H1 (cell line): Measurements from ENCODE around the gene B3GALNT1. TPM values are rescaled to one million over a fixed set of nuclear protein-coding genes. Genes with fewer than 3 reads are reported as not detected.

ENCODE experiments used
- CTCF ChIA-PET: fragments of 300-600 bp; sonication (Branson Sonifier 250); formaldehyde crosslinking; loops from one replicate; lab custom pipeline; 2021; ENCODE audit not compliant: partially characterized antibody; lab: Charles Lee
- POLR2A ChIA-PET: fragments of 300-600 bp; sonication (Branson Sonifier 250); formaldehyde crosslinking; loops from one replicate; lab custom pipeline; 2021; ENCODE audit warnings: inconsistent platforms; ENCODE audit not compliant: partially characterized antibody; lab: Charles Lee
- DNase-seq, 2 experiments: peaks; one replicate each; pipeline versions ENCODE4 v3.0.0 to v3.0.0-alpha.2; 2010 to 2022; ENCODE audit warnings: low spot score in 2 of 2, low read depth in 1 of 2, mixed read lengths in 1 of 2
- FAIRE-seq: peaks from 2 replicates; lab custom pipeline; 2011; peaks lifted over from hg19 to GRCh38; lab: Jason Lieb, UNC
- H2AFZ ChIP-seq: 2 replicates; pipeline ENCODE4 v1.8.1; 2012; ENCODE audit warnings: low read length, inconsistent platforms
- H2AK5ac ChIP-seq: 2 replicates; pipeline ENCODE4 v1.6.1; 2013; ENCODE audit warnings: low read depth, low read length
- H2BK120ac ChIP-seq: replicated peaks from 2 replicates; pipeline ENCODE3; 2013; ENCODE audit warnings: low read depth, low read length, inconsistent platforms
- H2BK12ac ChIP-seq: 2 replicates; pipeline ENCODE4 v1.6.1; 2013; ENCODE audit warnings: low read depth, low read length
- H2BK15ac ChIP-seq: 2 replicates; pipeline ENCODE4 v1.6.1; 2013; ENCODE audit warnings: low read length
- H2BK20ac ChIP-seq: 2 replicates; pipeline ENCODE4 v1.6.1; 2013; ENCODE audit warnings: low read length
- H2BK5ac ChIP-seq: 2 replicates; pipeline ENCODE4 v1.6.1; 2013; ENCODE audit warnings: low read depth, low read length
- H3K14ac ChIP-seq: 2 replicates; pipeline ENCODE4 v1.6.1; 2013; ENCODE audit warnings: inconsistent platforms; ENCODE audit not compliant: insufficient read length
- H3K18ac ChIP-seq: 2 replicates; pipeline ENCODE4 v1.6.1; 2013; ENCODE audit warnings: low read length; ENCODE audit errors: extremely low read depth
- H3K23ac ChIP-seq: 2 replicates; pipeline ENCODE4 v1.6.1; 2013; ENCODE audit warnings: inconsistent platforms; ENCODE audit not compliant: insufficient read length
- H3K23me2 ChIP-seq: 2 replicates; pipeline ENCODE4 v1.6.1; 2013; ENCODE audit warnings: low read depth, low read length
- H3K27ac ChIP-seq: 2 replicates; pipeline ENCODE4 v1.6.1; 2011; ENCODE audit warnings: low read depth, low read length, inconsistent platforms
- H3K27me3 ChIP-seq, 4 experiments: replicated peaks in 1 of 4; 1 replicate in 1 of 4; 2 replicates in 3 of 4; pipeline versions ENCODE4 v1.6.1 to v1.8.1; 2011 to 2013; ENCODE audit warnings: low read length in 3 of 4, mild to moderate bottlenecking in 3 of 4, inconsistent platforms in 2 of 4, mixed read lengths in 2 of 4, moderate library complexity in 1 of 4; ENCODE audit not compliant: control insufficient read depth in 3 of 4, insufficient read depth in 3 of 4; ENCODE audit errors: extremely low read depth in 1 of 4
- H3K36me3 ChIP-seq, 4 experiments: 2 replicates each; pipeline versions ENCODE4 v1.6.1 to v1.8.1; 2011 to 2013; ENCODE audit warnings: mild to moderate bottlenecking in 4 of 4, low read length in 3 of 4, moderate library complexity in 2 of 4, control low read depth in 1 of 4, inconsistent platforms in 1 of 4; ENCODE audit not compliant: insufficient read depth in 4 of 4, control insufficient read depth in 2 of 4
- H3K4ac ChIP-seq: replicated peaks from 2 replicates; pipeline ENCODE3; 2013; ENCODE audit warnings: low read length, low read depth, mixed read lengths, inconsistent platforms; ENCODE audit not compliant: insufficient read length
- H3K4me1 ChIP-seq, 4 experiments: replicated peaks in 1 of 4; 1 replicate in 1 of 4; 2 replicates in 3 of 4; pipeline versions ENCODE4 v1.6.1 to v1.8.1; 2011 to 2013; ENCODE audit warnings: low read length in 3 of 4, inconsistent platforms in 2 of 4, mixed read lengths in 1 of 4; ENCODE audit not compliant: insufficient read depth in 4 of 4, control insufficient read depth in 3 of 4
- H3K4me2 ChIP-seq, 2 experiments: 2 replicates each; pipeline versions ENCODE4 v1.6.1 to v1.8.1; 2011 to 2013; ENCODE audit warnings: low read depth in 2 of 2, low read length in 2 of 2, control low read depth in 1 of 2, inconsistent platforms in 1 of 2, mild to moderate bottlenecking in 1 of 2; ENCODE audit not compliant: insufficient read depth in 1 of 2
- H3K4me3 ChIP-seq, 4 experiments: fragments of 200-600, 300-600 bp in 1 of 4; sonication (generic), shearing (Covaris generic), sonication (Bioruptor Twin) in 1 of 4; 2 replicates each; pipeline versions ENCODE4 v1.5.1 to v1.8.1; 2011 to 2016; ENCODE audit warnings: low read length in 4 of 4, low read depth in 3 of 4, control low read depth in 2 of 4, inconsistent platforms in 2 of 4, mild to moderate bottlenecking in 2 of 4, mixed read lengths in 1 of 4, moderate library complexity in 1 of 4; ENCODE audit not compliant: insufficient read depth in 2 of 4; ENCODE audit errors: extremely low read depth in 1 of 4
- H3K56ac ChIP-seq: replicated peaks from 2 replicates; pipeline ENCODE3; 2013; ENCODE audit warnings: low read depth, mild to moderate bottlenecking, mixed read lengths, low read length, inconsistent platforms; ENCODE audit not compliant: insufficient read length
- H3K79me1 ChIP-seq: 2 replicates; pipeline ENCODE4 v1.6.1; 2013; ENCODE audit warnings: low read depth, low read length, control low read depth
- H3K79me2 ChIP-seq, 2 experiments: 2 replicates each; pipeline versions ENCODE4 v1.6.1 to v1.8.1; 2012 to 2013; ENCODE audit warnings: low read length in 2 of 2, mild to moderate bottlenecking in 2 of 2, inconsistent platforms in 1 of 2; ENCODE audit not compliant: insufficient read depth in 2 of 2, control insufficient read depth in 1 of 2
- H3K9ac ChIP-seq, 4 experiments: replicated peaks in 1 of 4; 1 replicate in 1 of 4; 2 replicates in 3 of 4; pipeline versions ENCODE4 v1.6.1 to v1.8.1; 2011 to 2013; ENCODE audit warnings: low read depth in 3 of 4, low read length in 3 of 4, control low read depth in 2 of 4, mild to moderate bottlenecking in 2 of 4, moderate library complexity in 2 of 4, inconsistent platforms in 1 of 4; ENCODE audit errors: extremely low read depth in 1 of 4
- H3K9me3 ChIP-seq, 2 experiments: 2 replicates each; pipeline versions ENCODE4 v1.6.1 to v1.8.1; 2012 to 2013; ENCODE audit warnings: mild to moderate bottlenecking in 2 of 2, moderate library complexity in 2 of 2, control low read depth in 1 of 2, inconsistent platforms in 1 of 2, low read depth in 1 of 2, low read length in 1 of 2, mixed read lengths in 1 of 2; ENCODE audit not compliant: insufficient read depth in 2 of 2
- H4K20me1 ChIP-seq, 2 experiments: replicated peaks in 1 of 2; 2 replicates each; pipeline versions ENCODE3 to v1.8.1; 2011 to 2013; ENCODE audit warnings: inconsistent platforms in 2 of 2, low read length in 2 of 2, mild to moderate bottlenecking in 1 of 2; ENCODE audit not compliant: insufficient read depth in 2 of 2, control insufficient read depth in 1 of 2
- H4K5ac ChIP-seq: 2 replicates; pipeline ENCODE4 v1.6.1; 2013; ENCODE audit warnings: low read length, low read depth, mixed read lengths, inconsistent platforms; ENCODE audit not compliant: insufficient read length
- H4K8ac ChIP-seq: 2 replicates; pipeline ENCODE4 v1.8.0; 2013; ENCODE audit warnings: mild to moderate bottlenecking, moderate library complexity, low read length, inconsistent platforms; ENCODE audit not compliant: insufficient read depth; ENCODE audit errors: extremely low read depth
- H4K91ac ChIP-seq: replicated peaks from 2 replicates; pipeline ENCODE3; 2013; ENCODE audit warnings: low read length, mixed read lengths, inconsistent platforms; ENCODE audit not compliant: insufficient read length
- KDM1A ChIP-seq: fragments of 200-600, 300-600 bp; sonication (generic); IDR thresholded peaks from 2 replicates; pipeline ENCODE4 v1.7.1; 2016; ENCODE audit warnings: mild to moderate bottlenecking, low read length, borderline replicate concordance
- KDM5A ChIP-seq: fragments of 200-600 bp; IDR thresholded peaks from 2 replicates; pipeline ENCODE4 v1.7.1; 2012; ENCODE audit warnings: mild to moderate bottlenecking, low read length, inconsistent platforms, mixed read lengths
- MAFK ChIP-seq: IDR thresholded peaks from 2 replicates; pipeline ENCODE4 v1.6.1; 2012; ENCODE audit warnings: low read depth, mild to moderate bottlenecking, improper control_type of control experiment, low read length
- POLR2AphosphoS5 ChIP-seq: IDR thresholded peaks from 2 replicates; pipeline ENCODE4 v1.6.1; 2011; ENCODE audit warnings: low read depth, low read length
- SP4 ChIP-seq: IDR thresholded peaks from 2 replicates; pipeline ENCODE4 v1.6.1; 2012; ENCODE audit warnings: low read length, inconsistent platforms
- TBP ChIP-seq: IDR thresholded peaks from 2 replicates; pipeline ENCODE4 v1.6.1; 2011; ENCODE audit warnings: low read depth, low read length, improper control_type of control experiment
- WGBS, 2 experiments: shearing (Covaris generic) in 1 of 2; methylation state at CpG; one replicate each; pipeline versions ENCODE4 v1.1.6 to v1.1.7; 2013 to 2015; ENCODE audit warnings: low lambda C conversion rate in 2 of 2, mixed read lengths in 2 of 2, inconsistent platforms in 1 of 2, low coverage in 1 of 2, missing lambda C conversion rate in 1 of 2; ENCODE audit not compliant: insufficient replicate concordance in 2 of 2, insufficient coverage in 1 of 2, insufficient read length in 1 of 2; ENCODE audit errors: extremely low coverage in 1 of 2, missing lambda C conversion rate in 1 of 2; 5-methylcytosine and 5-hydroxymethylcytosine counted together
- polyA plus RNA-seq, 7 experiments: library from polyadenylated mRNA; depleted of rRNA in 3 of 7; stranded (reverse) in 5 of 7; unstranded in 2 of 7; fragments of >200 nt in 5 of 7; fragments of 200-250 nt in 2 of 7; gene quantifications; 1 replicate in 5 of 7; 2 replicates in 1 of 7; 4 replicates in 1 of 7; pipeline versions ENCODE4 v1.2.1 to v1.2.3, GENCODE V29; 2011 to 2013; ENCODE audit warnings: missing spikeins in 2 of 7, mixed read lengths in 2 of 7
- total RNA-seq: library from RNA; stranded (reverse); fragmentation: NEBNext Ultra II Directional; extraction: Animal tissue kit (Norgen Biotek cat#: 25700); gene quantifications from 2 replicates; pipeline ENCODE4 v1.2.1, GENCODE V29; 2021

B3GALNT1 gene
- total and polyA plus RNA-seq, 2 of the 8 experiments (the other 6 are each of a cell fraction or from before 2014, with no cell fraction given) = 5.0 to 8.1 TPM

DNA sequence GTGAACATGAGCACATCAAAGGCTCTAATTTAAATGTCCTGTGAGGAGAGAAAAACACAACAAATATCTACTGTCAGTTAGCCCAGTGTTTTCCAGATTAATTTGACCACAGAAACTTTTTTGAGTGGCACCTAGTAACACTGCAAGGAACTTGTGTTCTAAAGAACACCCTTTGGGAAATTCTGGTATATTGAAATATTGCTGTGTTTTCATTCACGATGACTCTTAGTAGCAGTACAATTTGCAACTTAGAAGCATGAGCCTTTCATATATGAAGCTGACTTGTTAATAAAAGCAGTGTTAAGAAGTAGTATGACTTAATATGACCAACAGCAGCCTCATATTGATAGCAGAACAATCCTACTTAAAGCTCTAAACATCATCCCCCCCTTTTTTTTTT is 32.0 kb downstream of the B3GALNT1 start:
- Histone ChIP-seq H3K14ac (no peak overlapping the region), H2BK120ac (no peak overlapping the region), H3K4me2 (no peak overlapping the region), H3K23me2 (no peaks in the 10 kb centered on the region), H3K23ac (no peak overlapping the region), H3K4ac (no peak overlapping the region), H4K8ac (no peak overlapping the region), H4K5ac (no peak overlapping the region), H4K91ac (no peak overlapping the region), H4K20me1 (no peaks in the 10 kb centered on the region), H3K9me3 (no peaks in the 10 kb centered on the region), H2BK5ac (no peak overlapping the region), H3K79me2 (no peaks in the 10 kb centered on the region), H3K4me3 (no peak overlapping the region), H3K79me1 (no peaks in the 10 kb centered on the region), H3K27me3 (no peaks in the 10 kb centered on the region), H3K9ac (no peak overlapping the region), H2AFZ (no peak overlapping the region), H2BK20ac (no peak overlapping the region), H3K36me3 (no peaks in the 10 kb centered on the region; a peak in 1 of 8 replicates), H2BK12ac (no peak overlapping the region), H3K18ac (no peak overlapping the region), H2BK15ac (no peak overlapping the region), H3K4me1 (peaks cover 0 to 4% (median 0%) of the 10 kb centered on the region in 4 experiments; a peak in 1 of 7 replicates), H2AK5ac (no peak overlapping the region), H3K27ac (no peak overlapping the region), H3K56ac (no peak overlapping the region)
- TF ChIP-seq MAFK = no peak
- TF ChIP-seq SP4 = no peak
- no peak for TF ChIP-seq POLR2AphosphoS5
- TF ChIP-seq KDM1A = no peak
- no peak for TF ChIP-seq KDM5A
- no peak for TF ChIP-seq TBP
- FAIRE-seq (no peak), DNase-seq (no peak)
- ChIA-PET POLR2A (no interaction called here), CTCF (no interaction called here)
- 100% methylated on average over 1 of the region's 1 CpG; no CpG with 5 or more reads in 1 of the 2 experiments for WGBS, 2 experiments
